Putamen (tissue), 1 donor: ENCODE results near the gene LSMEM2.
"Not testable (repeated sequence)": the region's sequence is repeated elsewhere in the genome, so short reads cannot be mapped to it uniquely, and the experiment has no call there.

Experiments
- DNase-seq: peaks from one replicate; pipeline ENCODE4 v3.0.0-alpha.2; 2016; ENCODE audit warnings: low spot score

Gene LSMEM2

DNA sequence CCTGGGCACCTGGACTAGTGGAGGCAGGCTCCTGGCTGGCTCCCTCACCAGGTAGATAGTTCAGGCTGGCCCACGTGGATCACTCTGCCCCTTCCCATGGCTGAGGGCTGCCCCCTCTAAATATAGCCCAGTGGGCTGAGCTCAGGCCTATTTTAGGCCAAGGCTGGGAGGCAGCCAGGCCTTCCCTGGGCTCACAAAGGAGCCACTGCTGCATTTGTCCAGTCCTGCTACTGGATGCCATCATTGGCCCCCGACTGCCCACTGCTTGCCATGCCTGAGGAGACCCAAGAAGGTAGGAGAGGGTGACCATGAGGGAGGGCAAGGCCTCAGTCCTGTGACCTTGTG is at the start of gene LSMEM2:
LSMEM2 (plus strand) TSS at position 208 of the 345 bp plus-strand sequence; CDS start at position 235, 27 bp downstream.
- DNase-seq: no peak

DNA sequence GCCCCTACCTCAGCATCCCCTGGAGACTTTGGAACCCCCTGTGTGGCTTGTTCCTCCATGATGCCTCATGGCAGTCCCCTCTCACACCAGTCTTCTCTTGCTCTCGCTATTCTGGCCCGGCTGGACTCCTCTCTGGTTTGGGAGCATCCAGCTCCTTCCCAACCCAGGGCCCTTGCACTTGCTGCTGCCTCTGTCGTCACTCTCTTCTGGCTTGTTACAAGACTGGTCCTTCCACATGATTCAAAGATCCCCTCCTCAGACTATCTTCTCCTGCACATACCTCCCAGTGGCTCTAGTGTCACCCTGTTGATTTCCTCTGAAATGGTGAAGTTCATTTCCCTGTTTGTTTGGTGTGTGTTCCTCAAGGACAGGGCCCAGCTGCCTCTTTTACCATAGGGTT is 49.4 kb upstream of the LSMEM2 start:
- DNase-seq: no peak

DNA sequence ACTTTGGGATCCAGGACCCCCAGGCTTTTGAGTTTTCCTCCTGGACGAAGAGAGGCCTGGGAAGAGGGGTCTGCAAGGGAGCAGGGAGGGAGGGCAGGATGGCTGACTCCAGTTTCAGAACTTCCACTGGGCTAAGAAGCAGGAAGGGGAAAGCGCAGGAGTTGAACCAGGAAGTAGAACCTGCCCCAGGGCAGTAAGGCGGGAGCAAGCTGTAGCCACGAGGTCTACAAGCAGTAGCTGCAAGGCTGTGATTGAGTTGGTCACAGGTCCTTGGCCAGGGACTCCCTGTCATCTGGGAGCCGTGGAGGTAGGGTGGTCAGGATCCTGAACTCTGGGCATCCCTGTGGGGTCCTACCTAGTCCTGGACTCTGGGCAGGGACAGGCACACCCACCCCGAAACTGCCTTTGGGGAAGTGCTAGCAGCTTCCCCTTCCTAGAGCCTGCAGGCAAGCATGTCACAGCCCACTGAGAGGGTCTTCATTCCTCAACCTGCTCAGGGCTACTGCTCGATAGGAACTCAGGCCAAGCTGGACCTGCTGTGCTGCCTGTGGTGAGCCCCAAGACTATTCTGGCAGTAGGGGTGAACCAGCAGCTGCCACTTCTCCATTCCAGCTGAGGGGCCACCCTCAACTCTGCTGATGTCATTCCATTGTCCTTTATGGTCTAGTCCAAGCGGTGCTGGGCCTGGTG is 48.6 kb upstream of the LSMEM2 start:
- no peak for DNase-seq

DNA sequence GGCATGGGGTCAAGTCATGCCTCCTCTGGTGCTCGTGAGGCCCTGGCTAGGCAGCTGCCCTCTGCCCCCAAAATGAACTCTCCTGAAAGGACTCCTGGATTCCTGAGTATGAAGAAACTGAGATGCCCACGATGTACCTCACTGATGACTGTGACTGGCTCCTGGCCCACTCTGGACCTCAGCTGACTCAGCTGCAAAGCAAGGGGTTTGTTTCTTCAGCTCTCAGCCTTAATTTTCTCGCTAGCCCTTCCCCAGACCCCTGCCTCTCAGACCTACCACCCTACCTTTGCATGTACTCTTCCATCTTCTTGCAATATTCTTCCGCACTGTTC is 48.1 kb upstream of the LSMEM2 start:
- DNase-seq: no peak

- no peak for DNase-seq
These were observed 47.3 kb upstream of the LSMEM2 start for GRCh38 chr3:50231581-50231980.

DNA sequence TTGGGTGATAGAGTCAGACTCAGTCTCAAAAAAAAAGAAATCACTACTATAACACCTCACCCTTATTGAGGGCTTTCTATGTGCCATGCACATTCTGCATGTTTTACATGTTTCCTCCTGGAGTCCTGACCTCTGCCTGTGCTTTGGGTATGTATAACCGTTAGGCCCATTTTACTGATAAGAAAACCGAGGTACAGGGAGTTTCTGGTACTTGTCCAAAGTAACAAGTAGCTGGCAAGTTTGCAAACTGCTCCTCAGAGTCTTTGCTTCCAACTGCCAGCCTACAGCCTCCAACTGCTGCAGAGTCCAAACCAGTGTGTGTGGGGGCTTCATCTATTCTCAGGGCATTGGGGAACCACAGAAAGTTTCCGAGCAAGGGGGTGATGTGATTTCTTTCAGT is 46.6 kb upstream of the LSMEM2 start:
- no peak for DNase-seq

DNA sequence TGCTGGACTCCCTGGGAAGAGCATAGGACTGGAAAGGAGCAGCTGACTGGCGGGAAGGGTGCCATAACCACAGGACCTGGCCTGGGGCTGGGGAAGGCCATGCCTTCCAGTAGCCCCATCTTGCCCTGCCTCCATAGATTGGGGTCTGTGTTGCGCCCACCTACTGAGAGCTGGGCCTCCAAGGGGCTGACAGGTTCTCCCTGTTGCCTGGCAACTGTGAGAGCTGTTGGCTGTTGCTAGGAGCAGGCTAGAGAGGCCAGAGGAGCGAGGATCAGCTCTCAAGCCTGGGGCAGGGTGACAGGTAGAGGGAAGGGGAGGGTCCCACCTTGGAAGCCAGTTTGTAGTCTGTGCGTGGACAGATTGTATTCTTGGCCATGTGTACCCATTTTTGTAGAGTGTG is 45.7 kb upstream of the LSMEM2 start:
- DNase-seq: no peak

GRCh38 chr3:50235716-50236483 is 43.0 kb upstream of the LSMEM2 start, which contains the start of gene GNAI2:
GNAI2 (plus strand) TSS chr3:50236204; CDS start chr3:50236336, 132 bp downstream.
- DNase-seq: peak; percentile 99

DNA sequence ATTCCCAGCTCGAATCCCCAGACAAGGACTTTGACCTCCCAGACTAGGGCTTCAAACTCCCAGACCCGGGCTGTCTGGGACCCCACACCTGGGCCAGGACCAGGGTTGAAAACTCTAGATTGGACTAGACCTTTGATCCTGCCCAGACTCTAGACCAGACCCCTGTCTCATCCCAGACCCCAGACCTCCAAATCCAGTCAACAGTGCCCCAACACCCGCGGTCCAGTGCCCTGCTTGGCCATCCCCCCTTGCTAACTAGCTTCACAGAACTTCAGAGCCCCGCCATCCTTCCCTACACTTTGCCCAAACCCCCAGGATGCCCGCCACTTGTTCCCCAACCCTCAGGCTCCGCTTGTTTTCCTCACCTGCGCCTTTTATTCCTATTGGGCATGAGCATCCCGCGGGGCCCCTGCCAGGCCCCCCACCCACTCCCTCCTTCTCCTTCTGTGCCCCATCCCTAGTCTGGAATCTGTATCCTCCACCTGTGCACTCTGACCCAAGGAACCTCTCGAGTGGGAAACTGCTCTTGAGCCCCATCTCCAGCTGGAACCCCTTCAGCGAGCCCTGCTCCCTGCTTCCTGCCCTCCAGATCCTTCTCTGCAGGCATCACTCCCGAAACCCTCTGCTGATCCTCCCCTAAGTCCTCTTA is 42.3 kb upstream of the LSMEM2 start:
- no peak for DNase-seq

- no peak for DNase-seq
These were observed 41.7 kb upstream of the LSMEM2 start for GRCh38 chr3:50237133-50237651.

DNA sequence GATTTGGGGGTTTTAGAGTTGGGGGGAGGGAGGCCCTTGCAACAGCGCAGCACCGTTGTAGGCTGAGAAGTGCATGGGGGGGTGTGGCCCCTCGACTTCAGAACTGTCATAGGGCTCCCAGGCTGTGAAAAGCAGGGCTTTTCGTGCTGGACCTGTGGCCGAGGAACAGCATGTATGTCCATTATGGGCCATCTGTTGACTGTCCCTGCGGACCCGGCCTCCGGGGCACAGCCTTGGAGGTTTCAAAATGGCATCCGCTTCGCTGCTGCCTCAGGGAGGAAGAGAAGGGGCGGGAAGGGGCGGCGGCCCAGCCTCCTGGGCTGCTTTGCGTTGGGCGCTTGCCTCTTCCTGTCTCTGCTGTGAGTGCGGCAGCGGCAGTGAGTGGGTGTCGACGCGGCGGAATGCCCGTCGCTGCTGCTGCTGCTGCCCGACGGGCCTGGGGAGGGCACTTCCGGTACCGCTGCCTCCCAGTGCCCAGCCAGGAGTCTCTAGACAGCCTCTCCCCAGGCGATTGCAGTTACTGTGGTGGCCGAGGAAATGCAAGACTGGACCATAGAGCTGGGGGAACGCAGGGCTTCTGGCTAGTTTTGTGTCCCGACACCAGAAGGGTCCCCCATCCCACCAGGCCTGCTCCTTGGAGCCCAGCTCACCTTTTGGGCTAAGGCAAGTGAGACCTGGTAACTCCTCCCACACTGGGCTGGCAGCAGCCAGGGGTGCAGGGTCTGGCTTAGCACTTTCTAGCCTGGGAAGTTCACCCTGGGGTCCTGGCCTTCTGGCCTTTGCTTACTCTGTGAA is 40.9 kb upstream of the LSMEM2 start:
- no peak for DNase-seq

DNA sequence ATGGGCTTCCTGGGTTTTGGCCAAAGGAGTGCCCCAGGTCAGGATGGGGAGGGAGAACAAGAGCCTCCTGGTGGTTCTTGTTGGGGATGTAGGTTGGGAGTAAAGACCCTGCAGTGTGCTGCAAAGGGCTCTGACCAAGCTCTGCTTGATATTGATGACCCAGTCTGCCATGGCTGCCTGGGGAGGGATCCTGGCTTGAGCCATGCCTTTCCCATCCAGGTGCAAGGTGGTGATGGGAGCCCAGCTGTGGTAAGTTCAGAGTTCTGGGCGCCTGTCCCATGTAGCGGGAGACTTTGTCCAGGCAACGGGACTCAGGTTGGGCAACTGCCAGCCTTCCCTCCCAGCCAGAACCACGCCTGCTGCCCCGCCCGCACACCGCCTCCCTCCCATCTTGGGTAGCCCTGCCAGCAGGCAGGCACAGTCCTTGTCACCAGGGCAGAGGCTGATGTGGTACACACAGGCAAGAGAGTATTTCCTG is 40.3 kb upstream of the LSMEM2 start:
- no peak for DNase-seq

DNA sequence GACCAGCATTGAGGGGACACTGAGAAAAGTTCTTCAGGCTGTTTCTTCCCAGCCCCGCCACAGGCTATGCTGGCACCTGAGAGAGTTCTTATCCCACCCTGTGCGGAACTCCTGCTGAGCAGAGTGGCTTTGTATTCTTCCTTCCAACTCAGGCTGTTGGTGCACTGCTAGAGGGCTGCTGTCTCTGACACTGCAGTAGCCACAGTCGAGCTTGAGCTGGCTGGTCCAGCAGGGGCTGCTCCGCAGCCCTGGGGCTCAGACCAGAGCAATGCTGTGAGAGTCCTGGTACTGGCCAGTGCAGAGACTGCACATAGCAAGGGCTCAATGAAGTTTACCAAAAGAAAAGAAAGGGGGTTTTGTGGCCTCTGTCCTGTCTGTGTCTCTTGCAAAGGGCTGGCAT is 39.2 kb upstream of the LSMEM2 start:
- DNase-seq: no peak

DNA sequence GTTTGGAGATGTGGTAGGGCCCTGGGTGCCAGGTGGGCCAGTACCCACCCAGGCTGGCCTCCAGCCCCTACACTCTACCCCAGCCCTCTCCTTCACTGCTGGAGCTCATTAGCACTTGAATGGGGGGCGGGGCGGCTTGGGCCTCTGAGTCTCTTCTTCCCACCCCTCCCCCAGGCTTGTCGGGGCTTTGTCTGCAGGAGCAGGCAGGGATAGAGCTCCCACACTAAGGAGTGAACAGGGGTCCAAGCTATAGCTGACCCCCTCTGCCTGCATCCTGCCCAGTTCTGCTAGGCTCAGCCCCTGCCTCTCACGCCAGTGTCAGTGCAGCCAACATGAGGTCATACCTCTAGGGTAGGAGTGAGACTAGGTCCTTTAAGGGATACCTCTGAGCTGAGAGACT is 37.7 kb upstream of the LSMEM2 start:
- DNase-seq: no peak

- no peak for DNase-seq
These were observed 37.0 kb upstream of the LSMEM2 start for GRCh38 chr3:50241713-50242380.

DNA sequence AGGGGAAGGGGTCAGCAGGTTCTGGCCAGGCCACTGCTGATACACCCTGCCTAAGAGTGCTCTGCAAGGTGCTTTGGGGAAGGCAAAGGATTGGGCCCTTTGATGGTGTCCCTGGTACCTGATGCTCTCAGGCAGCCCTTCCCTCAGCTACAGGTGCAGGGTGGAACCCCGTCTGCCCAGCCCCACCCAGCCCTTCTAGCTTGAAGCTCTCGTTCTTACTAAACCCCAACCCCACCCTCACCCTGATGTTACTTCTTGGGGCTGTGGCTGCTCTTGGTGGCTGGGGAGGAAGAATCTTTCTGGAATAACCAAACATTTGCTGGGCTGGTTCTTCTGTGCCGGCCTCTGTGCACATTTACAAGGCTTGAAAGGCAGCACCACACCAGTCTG is 36.5 kb upstream of the LSMEM2 start:
- no peak for DNase-seq

DNA sequence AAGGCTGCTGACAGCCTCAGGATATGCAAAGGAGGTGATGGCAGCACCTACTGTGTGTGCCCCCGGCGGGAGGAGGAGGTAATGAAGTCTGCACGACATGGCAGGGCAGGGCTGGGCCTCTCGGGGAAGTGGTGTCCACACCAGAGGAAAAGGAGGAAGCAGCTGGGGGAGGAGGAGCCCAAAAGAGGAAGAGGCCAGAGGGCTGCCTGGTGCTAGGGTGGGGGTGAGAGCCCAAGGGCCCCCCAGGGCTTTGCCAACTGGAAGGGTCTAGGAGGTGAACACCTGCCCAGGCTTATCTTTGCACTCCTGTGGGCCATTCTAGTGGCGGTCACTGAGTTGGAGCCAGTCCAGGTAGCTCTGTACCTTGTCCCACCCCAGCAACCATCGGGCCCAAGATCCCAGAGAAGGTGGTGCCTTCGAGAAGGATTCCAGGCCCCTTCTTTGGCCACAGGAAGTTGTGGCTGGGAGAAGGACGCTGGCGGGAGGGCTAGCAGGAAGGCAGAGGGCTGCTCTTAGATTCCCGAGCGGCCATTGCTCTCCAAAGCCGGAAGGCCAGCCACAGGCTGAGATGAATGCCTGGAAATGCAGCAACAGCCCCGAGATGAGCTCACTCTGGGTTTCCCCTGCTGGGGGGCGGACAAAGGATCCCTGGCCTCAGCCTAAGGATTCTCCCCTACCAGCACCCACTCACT is 35.9 kb upstream of the LSMEM2 start:
- DNase-seq: no peak

- DNase-seq: no peak
These were observed 35.4 kb upstream of the LSMEM2 start for GRCh38 chr3:50243543-50243895.

DNA sequence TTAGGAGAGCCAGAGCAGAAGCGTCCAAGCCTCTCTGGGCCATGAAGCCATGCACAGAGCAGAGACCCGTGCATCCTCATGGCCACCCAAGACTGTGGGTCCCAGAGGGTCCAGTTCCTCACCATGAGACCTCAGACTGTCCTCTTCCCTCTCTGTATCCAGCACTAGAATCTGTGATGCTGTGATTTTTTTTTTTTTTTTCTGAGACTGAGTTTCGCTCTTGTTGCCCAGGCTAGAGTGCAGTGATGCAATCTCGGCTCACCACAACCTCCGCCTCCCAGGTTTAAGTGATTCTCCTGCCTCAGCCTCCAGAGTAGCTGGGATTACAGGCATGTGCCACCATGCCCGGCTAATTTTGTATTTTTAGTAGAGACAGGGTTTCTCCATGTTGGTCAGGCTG is 34.1 kb upstream of the LSMEM2 start:
- DNase-seq: not testable (repeated sequence)

- no peak for DNase-seq
These were observed 33.6 kb upstream of the LSMEM2 start for GRCh38 chr3:50245251-50245745.
